GM21447 (cell line): ENCODE results near the gene LRRC71.

ENCODE experiments used
- ATAC-seq: cut with Tn5 transposase; IDR thresholded peaks from one replicate; pipeline ENCODE4 v1.9.1; 2021; ENCODE audit not compliant: unreplicated experiment

The LRRC71 gene

DNA sequence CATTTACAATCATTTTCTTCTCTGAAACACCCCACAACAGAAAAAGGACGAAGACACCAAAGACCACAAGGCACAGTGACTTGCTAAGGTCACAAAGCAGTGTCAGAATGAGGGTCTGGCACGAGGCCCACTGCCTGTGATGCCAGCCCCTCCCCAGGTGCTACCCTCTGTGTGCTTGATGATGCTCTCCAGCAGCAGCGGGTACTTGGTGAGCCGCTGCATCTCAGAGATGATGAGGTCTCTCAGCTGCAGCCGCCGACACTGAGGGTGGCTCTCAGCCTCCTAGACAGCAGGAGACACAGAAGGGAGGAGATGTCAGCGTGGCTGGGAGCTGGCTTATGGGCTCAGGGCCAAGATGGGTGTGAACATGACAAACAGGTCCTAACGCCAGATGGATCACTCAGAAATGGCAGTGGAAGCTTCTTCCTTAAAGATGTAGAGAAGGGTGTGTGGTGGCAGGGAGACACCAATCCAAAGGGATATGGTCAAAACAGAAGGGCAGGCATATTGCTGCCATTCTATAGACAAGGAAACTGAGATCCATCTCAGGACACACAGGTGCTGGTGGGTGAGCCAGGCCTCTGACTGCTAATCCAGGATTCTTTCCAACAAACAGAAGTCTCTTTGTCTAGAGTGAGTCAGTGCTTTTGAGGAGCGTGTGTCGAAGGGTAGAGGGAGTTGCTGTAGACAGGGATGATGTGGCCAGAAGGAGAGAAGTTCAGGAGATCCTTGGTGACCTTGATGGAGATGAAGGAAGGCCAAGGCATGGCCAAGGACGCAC lies 25.6 kb downstream of the LRRC71 start:
- no peak for ATAC-seq

DNA sequence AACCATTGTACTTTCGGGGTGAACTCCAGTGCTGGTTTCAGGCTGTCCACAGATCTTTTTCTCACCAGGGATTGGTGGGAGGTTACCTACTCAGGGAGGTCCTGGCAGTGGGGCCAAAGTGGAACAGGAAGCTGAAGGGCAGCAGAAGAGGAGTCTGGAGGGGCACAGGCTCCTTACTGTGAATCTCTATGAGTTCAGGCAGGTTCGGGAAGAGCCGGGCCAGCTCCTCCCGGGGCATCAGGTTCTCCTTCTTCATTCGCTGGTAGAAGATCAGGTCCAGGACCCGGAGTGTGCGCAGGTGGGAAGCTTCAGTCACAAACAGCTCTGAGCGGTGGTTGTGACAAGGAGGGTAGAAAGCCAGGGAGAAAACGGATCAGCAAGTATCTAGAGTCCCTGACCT lies 26.7 kb downstream of the LRRC71 start:
- ATAC-seq = no peak

DNA sequence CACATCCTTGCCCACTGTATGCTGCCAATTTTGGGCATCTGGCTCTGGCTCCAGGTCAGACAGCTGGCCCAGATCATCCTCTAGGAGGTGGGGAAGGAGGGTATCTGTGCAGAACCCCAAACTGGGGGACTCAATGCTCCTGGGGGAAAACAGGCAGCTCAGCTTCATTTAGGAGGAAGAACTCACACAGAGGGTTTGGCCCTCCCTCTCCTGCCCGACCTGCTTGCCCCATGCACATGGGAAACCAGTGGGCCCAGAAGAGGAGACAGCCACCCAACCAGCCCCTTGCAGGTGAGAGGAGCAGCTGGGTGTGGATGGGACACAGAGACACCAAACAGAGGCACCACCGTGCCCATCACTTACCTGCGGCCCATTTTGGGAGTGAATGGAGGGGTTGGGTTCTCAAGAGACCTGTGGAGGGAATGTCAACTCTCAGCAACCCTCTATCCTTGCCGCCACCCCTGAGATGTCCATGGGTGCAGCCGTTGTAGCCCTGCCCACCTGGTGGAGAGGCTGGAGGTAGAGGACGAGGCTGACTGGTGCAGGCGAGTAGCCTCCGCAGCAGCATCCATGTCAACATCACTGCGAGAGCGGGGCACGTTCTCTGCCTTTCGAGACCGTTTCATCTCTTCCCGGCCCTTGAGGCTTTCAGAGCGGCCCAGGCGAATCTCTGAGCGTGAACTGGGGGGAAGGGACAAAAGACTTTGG lies 27.5 kb downstream of the LRRC71 start:
- ATAC-seq = no peak

DNA sequence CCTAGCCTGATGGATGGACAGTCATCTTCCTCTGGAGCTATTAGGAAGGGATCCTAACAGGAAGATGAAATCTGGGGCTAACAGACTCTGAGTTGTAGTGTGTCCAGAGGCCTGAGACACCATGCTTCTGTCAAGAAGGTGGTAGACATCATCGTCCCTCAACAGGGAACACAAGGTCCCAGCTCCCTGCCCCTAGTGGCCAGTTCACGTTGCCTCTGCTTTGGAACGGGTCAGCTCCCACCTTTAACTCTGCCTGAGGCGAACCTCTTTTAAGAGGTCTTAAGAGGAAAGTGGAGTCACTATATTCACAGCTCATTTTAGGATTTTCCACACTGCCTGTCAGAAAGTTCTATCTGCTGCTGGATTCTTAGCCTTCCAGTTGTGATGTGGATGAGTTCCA lies 28.3 kb downstream of the LRRC71 start:
- no peak for ATAC-seq

DNA sequence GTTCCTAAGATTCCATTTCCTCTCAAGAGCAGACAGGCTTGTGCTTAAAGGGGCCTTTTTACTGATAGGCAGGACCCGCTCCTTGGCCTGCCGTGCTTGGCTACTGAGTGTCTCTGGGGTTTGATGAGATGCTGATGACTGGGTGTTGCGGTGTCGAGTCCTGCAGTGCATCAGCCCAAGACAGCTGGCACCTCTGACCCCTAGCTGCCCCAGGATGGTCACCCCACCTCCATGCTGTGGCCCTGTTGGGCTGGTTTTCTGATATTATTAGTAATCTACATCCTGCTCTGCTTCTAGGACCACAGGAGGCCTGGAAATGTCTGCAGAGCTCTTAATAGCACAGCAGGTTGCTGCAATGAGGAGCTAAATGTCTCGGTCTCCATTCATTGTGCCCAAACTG lies 28.7 kb downstream of the LRRC71 start:
- ATAC-seq = no peak

DNA sequence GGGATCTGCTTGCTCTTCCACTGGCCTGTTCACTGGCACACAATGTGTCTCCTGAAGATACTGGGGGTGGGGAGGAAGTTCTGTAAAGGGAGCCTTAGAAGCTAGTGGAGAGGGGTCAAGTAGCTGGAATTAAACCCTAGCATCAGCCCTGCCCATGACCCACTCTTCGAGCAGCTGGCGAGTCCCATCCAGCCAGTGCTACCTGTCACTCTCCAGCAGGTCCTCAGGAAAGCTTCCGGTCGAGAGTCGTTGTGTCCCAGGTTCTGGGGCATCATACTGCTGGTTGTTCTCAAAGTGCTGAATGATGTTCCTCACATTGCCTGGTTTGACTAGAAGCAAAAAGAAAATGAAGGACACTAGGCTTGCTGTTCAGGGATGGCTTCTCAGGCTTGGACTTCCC lies 30.9 kb downstream of the LRRC71 start:
- ATAC-seq = no peak

DNA sequence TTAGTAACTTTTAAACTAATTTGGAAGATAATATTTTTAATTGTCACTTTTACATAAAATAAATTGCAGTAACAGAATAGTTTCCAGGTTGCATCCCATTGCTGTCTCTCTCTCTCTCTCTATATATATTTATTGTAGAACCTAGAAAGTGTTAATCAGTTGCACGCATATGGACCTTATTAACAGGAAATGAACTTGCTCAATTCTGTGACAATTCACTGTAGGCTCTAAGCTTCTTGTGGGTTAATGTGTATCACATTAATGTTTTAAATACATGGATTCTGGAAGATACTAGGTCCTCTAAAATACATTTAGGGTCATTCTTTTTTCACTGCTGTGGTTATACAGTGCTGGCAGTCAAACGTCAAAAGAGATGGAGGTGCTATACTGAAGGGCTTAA lies 33.1 kb downstream of the LRRC71 start:
- ATAC-seq = no peak

DNA sequence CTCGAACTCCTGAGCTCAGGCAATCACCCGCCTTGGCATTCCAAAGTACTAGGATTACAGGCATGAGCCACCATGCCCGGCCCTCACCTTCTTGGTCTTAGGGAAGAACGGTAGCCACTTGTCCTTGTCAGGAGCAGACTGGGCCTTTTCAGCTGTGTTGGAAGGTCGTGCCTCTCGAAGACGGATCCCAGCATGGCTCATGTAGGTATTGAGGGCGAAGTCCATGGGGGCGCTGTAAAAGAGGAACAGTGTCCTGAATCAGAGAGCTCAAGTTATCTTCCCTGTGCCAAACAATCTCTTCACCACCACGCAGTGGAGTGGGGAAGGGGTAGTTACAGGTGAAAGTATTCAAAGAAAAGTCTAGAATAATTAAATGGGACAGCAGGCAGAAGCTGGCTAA lies 35.9 kb downstream of the LRRC71 start:
- ATAC-seq = no peak

DNA sequence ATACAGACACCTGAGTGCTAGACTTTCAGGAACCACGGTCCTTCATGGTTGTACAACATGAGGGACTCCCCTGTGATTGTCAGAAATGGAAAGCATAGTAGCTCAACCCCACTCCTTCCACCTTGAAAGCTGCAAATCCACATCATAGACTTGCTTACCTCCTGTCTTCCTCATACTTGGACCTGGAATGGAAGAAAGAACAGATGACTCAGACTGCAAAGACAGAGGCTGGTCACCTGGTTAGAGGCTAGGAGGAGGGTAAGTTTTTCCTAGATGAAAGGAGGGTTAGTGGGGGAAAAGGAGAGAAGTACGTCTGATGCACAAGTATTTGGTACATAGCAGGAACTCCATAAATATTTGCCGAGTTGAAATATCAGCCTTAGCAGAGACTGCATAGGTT lies 37.2 kb downstream of the LRRC71 start:
- no peak for ATAC-seq

DNA sequence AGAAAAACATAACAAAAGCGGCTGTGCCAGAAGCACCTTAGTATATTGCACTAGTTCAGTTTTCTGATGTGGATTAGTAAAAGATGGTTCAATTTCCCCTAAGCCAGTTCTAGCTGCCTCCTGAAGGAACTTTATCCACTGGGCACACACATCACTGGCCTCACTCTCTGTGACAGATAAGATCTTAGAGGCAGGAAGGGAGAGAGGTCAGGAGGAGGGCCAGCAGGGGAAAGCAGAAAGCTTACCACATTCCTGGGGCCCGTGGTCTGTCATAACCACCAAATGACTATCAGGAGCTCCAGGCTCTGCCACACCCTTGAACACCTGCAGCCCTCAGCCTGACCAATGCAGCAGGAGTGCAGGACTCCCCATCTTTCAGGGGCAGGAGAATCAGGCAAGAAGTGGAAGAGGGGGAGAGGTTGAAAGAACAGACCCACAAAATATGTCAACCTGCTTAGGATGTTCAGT lies 37.8 kb downstream of the LRRC71 start:
- ATAC-seq = no peak

DNA sequence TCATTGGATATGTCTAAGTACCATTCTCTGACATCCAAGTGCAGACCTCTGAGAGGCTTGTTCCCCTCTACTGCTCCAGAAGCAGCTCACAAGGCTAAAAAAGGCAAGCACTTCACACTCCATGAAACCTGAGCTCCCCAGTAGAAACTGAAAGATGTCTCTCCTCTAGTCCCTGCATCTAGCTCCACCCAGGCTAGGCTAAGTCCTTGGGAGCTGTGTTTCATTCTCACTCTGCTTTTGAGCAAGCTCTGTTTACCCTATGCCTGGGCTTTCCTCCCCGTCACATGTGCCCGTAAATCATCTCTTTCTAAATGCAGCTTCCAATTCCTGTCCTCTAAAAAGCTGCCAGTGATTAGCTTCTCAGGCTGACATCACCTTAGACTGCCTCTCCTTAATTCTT lies 39.0 kb downstream of the LRRC71 start:
- peak; percentile 61 for ATAC-seq

DNA sequence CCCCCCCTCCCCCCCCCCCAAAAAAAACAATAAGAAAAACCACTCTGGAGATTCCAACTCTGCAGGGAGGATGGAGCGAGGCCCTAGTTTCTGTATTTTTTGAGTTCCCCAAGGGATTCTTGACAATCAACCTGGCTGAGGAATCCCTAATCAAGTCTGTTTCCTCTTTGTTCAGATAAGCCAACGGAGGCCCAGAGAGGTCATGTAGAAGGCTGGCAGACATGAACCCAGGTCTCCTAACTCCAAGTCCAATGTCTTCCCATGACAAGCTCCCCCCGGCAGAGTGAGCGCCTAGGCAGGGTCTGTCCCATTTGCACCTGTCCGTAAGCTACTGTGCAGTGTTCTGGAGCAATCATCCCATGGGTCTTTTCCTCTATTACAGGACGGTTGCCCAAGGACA lies 39.5 kb downstream of the LRRC71 start:
- ATAC-seq = no peak

DNA sequence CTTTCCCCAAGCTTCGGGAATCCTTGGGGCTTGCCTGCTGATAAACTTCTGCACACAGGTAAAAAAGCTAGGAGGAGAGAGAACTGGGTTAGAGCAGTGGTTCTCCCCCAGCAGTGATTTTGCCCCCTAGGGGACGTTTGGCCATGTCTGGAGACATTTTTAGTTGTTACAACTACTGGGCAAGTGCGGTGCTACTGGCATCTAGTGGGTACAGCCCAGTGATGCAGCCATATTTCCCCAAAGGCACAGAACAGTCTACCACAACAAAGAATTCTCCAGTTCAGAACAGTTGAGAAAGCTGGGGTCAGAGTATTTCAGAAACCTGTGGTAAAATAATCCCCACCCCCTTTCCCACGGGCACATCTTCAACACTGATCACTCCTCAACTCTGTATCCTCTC lies 41.3 kb downstream of the LRRC71 start:
- no peak for ATAC-seq

DNA sequence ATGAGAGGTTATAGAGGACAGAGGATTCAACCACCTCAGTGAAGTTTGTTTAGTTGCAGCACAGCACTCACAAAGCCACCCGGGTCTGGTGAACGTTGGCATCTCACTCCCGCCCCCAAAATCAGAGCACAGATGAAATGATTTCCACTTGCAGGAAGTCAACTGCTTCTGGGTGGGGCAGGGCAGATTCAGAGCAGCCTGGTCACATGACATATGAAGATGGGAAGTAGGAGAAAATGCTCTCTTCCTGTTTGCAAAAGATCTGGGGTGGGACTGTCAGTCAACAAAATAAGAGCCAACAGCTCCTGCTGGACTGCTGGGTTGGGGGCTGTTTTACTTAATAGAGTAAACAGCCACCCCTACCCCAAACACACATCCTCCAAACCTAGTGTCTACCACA lies 43.2 kb downstream of the LRRC71 start:
- no peak for ATAC-seq

DNA sequence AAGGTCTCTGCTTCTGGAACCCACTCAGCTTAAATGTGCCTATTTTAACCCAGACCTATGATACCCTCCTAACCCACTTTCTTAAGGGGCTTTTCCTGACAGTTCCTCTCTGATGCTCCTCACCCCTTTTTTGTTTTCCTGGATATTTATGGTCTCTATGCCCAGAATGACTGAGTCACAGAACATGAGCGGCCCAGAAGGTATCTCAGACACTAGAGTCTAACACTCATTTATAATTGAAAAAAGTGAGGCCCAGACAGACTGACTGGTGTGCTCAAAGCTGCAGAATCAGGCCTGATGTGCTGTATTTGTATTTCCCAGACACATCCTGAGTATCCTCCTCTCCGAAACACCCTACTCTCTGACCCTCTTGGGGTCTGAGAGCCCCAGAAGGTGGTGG lies 44.0 kb downstream of the LRRC71 start:
- no peak for ATAC-seq

DNA sequence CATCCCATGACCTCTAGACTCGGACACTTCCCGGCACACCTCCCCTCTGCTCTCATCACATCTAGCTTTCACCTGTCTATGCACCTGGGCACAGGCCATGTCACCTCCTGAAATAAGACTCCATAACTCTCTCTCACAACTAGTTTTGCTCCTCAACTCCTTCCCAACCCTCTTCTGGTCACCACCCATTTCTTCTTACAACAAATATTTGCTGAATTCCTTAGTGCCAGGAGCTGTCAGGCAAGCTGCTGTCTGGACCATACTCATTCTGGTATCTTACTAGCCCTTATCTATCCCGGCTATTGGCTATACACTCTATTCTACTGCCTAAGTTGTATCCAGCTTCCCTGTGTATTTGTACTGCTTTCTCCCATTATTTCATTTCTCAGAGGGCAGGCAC lies 49.1 kb downstream of the LRRC71 start:
- no peak for ATAC-seq

DNA sequence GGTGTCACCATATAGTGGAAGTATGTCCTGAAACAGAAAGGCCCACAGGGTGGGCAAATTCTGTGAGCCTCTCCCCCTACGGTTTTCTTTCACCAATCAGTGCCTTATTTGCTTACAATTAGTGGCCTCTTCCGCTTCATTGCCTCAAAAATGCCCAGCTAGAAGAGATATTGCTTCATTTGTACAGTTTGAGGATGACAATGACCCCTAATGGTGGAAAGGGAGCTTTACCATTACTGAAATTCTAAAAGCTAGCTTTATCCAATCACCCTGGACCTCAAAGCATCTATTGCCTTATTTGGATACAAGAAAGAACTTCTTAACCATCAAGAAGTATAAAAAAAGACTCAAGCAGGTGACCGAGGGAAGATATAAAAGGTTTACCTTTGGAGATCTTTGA lies 49.6 kb downstream of the LRRC71 start:
- no peak for ATAC-seq

DNA sequence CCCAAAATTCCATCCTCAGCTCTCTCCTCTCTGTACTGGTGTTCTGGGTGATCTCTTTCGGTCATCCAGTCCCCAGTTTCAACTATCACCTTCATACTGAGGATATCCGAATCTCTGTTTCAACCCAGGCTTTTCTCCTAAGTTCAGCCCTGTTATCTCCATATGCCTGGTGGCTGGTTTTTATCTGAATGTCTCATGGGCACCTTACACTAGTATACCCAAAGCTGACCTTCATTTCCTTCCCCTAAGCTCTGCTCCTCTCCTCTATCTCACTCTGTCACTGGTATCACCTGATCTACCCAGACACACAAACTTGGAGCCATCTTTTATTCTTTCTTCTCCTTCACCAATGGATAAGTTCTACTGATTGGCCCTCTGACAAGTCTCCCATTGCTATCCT lies 53.0 kb downstream of the LRRC71 start:
- no peak for ATAC-seq

DNA sequence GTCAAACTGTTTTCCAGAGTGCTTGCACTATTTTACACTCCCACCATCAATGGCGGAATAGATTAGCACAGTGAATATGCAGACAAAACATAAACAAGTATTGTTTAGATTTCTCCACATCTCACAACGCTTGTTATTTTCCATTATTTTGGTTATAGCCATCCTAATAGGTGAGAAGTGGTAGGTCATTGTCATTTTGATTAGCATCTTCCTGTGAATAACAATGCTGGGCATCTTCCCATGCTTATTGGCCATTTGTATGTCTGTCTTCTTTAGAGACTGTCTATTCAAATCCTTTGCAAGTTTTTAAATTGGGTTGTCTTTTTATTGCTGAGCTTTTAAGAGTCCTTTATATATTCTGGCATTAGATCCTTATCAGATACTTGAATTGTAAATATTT lies 54.7 kb downstream of the LRRC71 start:
- ATAC-seq = no peak

DNA sequence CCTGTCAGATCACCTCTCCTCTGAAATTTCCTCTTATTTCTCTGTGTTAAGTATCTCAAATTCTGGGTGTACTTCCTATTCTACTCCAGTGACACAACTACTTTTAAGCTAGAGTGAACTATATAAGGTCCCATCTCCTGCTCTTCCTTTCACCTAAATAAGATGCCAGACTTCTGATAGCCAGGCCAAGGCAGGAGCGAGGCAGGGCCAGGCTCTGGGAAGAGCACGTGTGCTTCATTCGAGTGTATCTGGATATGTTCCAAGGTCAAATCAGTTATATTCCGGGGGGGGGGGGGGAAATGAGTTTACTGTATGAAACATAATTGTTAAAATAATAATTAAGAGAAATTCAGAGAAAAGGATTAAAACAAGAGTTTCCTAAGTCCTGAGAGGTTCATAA lies 60.1 kb downstream of the LRRC71 start:
- ATAC-seq = no peak
